Measurements from ENCODE around the gene NFILZ.

DNA sequence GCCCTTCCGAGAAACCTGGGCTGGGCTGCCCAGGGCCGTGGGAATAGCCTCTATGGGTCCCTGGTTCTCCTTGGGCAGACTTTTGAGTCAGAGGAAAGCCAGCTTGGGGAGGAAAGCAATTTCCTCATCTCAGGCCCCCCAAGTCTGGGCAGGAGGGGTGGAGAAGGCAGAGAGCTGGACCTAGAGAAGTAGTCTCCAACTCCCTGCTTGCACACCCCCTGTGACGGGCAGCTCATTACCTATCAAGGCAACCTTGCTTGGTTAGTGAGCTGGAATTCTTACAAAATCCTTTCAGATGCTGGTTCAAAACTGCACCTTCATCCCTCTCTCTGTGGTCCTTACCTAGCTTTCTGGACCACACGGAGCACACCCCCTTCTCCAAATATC lies 34.2 kb downstream of the NFILZ start:
- no peak for TF ChIP-seq ZNF565 (CRISPR knock-in tag; conservative IDR thresholded peaks at IDR 0.05; ENCODE audit: low read depth)
- no peak for TF ChIP-seq ZC3H10 (CRISPR knock-in tag; IDR thresholded peaks at IDR 0.05)
- TF ChIP-seq, protein P1, sequence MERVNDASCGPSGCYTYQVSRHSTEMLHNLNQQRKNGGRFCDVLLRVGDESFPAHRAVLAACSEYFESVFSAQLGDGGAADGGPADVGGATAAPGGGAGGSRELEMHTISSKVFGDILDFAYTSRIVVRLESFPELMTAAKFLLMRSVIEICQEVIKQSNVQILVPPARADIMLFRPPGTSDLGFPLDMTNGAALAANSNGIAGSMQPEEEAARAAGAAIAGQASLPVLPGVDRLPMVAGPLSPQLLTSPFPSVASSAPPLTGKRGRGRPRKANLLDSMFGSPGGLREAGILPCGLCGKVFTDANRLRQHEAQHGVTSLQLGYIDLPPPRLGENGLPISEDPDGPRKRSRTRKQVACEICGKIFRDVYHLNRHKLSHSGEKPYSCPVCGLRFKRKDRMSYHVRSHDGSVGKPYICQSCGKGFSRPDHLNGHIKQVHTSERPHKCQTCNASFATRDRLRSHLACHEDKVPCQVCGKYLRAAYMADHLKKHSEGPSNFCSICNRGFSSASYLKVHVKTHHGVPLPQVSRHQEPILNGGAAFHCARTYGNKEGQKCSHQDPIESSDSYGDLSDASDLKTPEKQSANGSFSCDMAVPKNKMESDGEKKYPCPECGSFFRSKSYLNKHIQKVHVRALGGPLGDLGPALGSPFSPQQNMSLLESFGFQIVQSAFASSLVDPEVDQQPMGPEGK (CRISPR knock-in tag; IDR thresholded peaks at IDR 0.05; ENCODE audit: borderline replicate concordance): no peak
- TF ChIP-seq ZNF8 (CRISPR knock-in tag; IDR thresholded peaks at IDR 0.05): no peak
- TF ChIP-seq RARB (CRISPR knock-in tag; IDR thresholded peaks at IDR 0.05): no peak
- TF ChIP-seq TOX (CRISPR knock-in tag; IDR thresholded peaks at IDR 0.05; ENCODE audit: borderline replicate concordance): no peak
- no peak for TF ChIP-seq SNAI2 (CRISPR knock-in tag; IDR thresholded peaks at IDR 0.05)
- TF ChIP-seq, protein P2, sequence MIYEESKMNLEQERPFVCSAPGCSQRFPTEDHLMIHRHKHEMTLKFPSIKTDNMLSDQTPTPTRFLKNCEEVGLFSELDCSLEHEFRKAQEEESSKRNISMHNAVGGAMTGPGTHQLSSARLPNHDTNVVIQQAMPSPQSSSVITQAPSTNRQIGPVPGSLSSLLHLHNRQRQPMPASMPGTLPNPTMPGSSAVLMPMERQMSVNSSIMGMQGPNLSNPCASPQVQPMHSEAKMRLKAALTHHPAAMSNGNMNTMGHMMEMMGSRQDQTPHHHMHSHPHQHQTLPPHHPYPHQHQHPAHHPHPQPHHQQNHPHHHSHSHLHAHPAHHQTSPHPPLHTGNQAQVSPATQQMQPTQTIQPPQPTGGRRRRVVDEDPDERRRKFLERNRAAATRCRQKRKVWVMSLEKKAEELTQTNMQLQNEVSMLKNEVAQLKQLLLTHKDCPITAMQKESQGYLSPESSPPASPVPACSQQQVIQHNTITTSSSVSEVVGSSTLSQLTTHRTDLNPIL (CRISPR knock-in tag; IDR thresholded peaks at IDR 0.05; ENCODE audit: low read depth): no peak
